ENCODE measurements around the gene APOE. TPM values are rescaled to one million over a fixed set of nuclear protein-coding genes. Genes with fewer than 3 reads are reported as not detected.
A peak's percentile ranks its signal among the peaks of the same experiment; 100 is the strongest.
"Not testable (repeated sequence)": the region's sequence is repeated elsewhere in the genome, so short reads cannot be mapped to it uniquely, and the experiment has no call there.

Gene APOE
- total RNA-seq, 3 donors from 2014 or later, result 32.7 to 74.6 (median 46.2) TPM

DNA sequence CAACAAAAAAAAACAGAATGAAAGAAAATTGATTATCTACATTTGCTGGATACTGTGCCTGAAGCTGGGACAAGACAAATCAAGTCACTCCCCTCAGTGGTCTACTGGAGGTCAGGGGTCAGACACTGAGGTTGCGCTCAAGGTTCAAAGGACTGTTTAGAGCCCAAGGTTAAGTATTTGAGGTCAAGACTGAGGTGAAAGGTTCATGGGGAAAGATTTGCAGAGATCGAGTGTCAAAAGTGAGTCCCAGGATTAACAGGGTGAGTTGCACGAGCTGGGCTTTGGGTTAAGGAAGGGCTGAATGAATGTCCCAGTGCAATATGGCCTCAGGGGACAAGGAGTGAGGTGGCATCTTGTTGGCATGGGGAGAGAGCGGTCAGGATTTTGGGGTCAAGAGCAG, 17.9 kb upstream of the APOE start:
- intact Hi-C loops (cut with DNase I, micrococcal nuclease), result no loop called here
- DNase-seq (no peak), ATAC-seq (no peak)
- no peaks in the 10 kb centered on the region for H3K9me3 ChIP-seq
- H3K36me3 ChIP-seq (ENCODE audit: low read depth), result peaks cover 8% of the 10 kb centered on the region
- peaks cover 15% of the 10 kb centered on the region for H3K4me1 ChIP-seq (ENCODE audit: low read depth)
- no peak overlapping the region for H3K4me3 ChIP-seq
- TF ChIP-seq CTCF (IDR thresholded peaks at IDR 0.05), result no peak

- H3K36me3 ChIP-seq (ENCODE audit: low read depth); intact Hi-C loops (cut with DNase I, micrococcal nuclease): not testable (repeated sequence)
Measured at GRCh38 chr19:44888335-44888734, 17.3 kb upstream of the APOE start.

GRCh38 chr19:44889830-44890365, 15.7 kb upstream of the APOE start:
- H3K9me3 ChIP-seq, result no peaks in the 10 kb centered on the region
- intact Hi-C loops (cut with DNase I, micrococcal nuclease), result no loop called here
- peak in 1 of 3 donors; percentile 42 for DNase-seq
- no peak for ATAC-seq
- peaks cover 15% of the 10 kb centered on the region for H3K4me1 ChIP-seq (ENCODE audit: low read depth)
- no peak for TF ChIP-seq CTCF (IDR thresholded peaks at IDR 0.05)
- peak overlapping the region; percentile 25 for H3K4me3 ChIP-seq
- H3K36me3 ChIP-seq (ENCODE audit: low read depth), result peaks cover 8% of the 10 kb centered on the region

More at GRCh38 chr19:44888335-44888734, 17.3 kb upstream of the APOE start:
- not testable (repeated sequence) for DNase-seq, H3K4me3 ChIP-seq, H3K9me3 ChIP-seq, ATAC-seq
- H3K4me1 ChIP-seq (ENCODE audit: low read depth), result peaks cover 15% of the 10 kb centered on the region

DNA sequence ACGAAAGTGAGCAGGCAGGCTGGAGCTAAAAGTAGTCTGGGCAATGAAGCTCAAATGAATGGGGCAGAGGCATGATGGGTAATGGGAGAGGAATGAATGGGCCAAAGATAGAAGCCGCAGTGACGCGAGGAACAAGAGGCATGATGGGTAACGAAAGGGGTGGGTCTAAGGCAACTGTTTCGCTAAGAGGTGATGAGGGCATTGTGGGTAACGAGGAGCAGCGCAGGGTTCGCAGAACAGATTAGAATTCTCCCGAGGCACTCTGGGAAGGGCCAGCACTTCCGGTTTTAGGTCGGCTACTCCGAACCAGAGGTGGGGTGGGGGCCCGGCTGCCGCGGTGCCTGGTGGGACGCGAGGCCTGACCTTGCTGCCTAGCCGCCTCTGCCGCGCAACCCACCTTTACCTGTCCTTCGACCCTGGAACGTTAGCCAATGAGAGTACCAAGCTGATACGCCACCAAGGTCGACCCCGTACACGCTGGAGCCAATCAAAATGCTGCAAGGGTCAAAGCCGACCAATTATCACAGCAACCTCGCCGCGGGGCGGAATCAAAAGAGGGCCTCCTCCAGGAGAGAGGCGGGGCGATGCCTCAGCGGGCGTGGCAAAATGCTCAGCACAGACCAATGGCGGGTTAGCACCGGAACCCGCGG, 15.1 kb upstream of the APOE start:
- H3K36me3 ChIP-seq (ENCODE audit: low read depth), result peaks cover 8% of the 10 kb centered on the region
- ATAC-seq, result peak; percentile 88
- peaks cover 15% of the 10 kb centered on the region for H3K4me1 ChIP-seq (ENCODE audit: low read depth)
- intact Hi-C loops (cut with DNase I, micrococcal nuclease), result no loop called here
- peak in 2 of 3 donors; percentile 96 to 100 for DNase-seq
- TF ChIP-seq CTCF (IDR thresholded peaks at IDR 0.05), result no peak
- no peaks in the 10 kb centered on the region for H3K9me3 ChIP-seq
- peak overlapping the region; percentile 25 for H3K4me3 ChIP-seq

DNA sequence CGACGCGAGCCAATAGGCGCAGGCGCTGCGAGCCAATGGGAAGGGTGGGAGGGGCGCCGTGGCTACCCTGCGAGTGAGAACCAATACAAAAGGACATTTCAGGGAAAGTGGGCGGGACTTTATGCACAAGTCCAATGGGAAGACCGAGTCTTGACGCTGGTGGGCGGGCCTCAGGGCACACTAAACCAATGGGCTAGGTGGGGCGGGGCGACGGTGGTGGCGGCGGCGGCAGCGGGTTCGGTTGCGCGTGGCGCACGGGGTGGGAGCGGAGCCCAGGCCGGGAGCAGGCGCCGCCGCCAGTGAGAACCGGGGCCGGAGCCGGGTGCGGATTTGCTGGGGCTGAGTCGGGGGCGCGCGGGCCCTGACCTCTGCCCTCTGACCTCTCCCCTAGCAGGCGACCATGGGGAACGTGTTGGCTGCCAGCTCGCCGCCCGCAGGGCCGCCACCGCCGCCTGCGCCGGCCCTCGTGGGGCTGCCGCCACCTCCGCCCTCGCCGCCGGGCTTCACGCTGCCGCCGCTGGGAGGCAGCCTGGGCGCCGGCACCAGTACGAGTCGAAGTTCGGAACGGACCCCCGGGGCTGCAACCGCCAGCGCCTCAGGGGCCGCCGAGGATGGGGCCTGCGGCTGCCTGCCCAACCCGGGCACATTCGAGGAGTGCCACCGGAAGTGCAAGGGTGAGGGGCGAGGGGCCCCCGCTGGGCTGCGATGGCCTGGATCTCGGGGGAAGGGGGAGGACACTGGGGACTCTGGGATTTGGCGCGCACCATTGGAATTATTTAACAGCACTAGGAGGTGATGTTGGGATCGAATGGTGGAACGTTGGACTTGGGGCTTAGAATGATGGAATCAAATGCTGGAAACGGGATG, 14.3 kb upstream of the APOE start, which contains the start of gene TOMM40:
TOMM40 (plus strand) TSS at position 239 of the 867 bp plus-strand sequence; CDS start at position 401, 162 bp downstream.
- DNase-seq (peak in 2 of 3 donors; percentile 100), ATAC-seq (no peak)
- intact Hi-C loops (cut with DNase I, micrococcal nuclease), result no loop called here
- H3K36me3 ChIP-seq (ENCODE audit: low read depth), result peaks cover 8% of the 10 kb centered on the region
- H3K4me3 ChIP-seq, result peak within 1 kb of the TSS; percentile 92
- H3K4me1 ChIP-seq (ENCODE audit: low read depth), result peaks cover 15% of the 10 kb centered on the region
- TF ChIP-seq CTCF (IDR thresholded peaks at IDR 0.05), result no peak
- H3K9me3 ChIP-seq, result no peaks in the 10 kb centered on the region

DNA sequence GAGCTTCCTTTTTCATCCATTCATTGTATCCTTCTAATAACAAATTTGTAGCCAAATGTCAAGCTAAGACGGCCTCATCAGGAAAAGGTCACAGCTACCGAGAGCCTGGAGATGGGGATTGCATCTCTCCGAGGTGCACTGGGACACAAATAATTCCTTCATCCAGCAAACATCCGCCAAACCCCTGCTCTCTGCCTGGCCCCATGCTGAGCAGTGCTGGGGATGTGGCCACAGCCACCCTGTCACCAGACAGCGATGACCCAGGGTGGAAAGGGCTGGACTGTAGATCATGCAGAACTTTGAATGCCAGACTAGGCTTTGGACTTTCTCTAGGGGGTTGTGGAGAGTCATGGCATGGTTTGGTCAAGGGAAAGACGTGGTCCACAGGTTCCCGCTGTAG, 12.7 kb upstream of the APOE start:
- no peak for TF ChIP-seq CTCF (IDR thresholded peaks at IDR 0.05)
- intact Hi-C loops (cut with DNase I, micrococcal nuclease), result no loop called here
- DNase-seq (no peak), ATAC-seq (no peak)
- Histone ChIP-seq H3K4me1 (ENCODE audit: low read depth) (peaks cover 15% of the 10 kb centered on the region), H3K9me3 (no peaks in the 10 kb centered on the region), H3K36me3 (ENCODE audit: low read depth) (peaks cover 8% of the 10 kb centered on the region), H3K4me3 (no peak overlapping the region)

All from mucosa of descending colon (tissue), 3 donors.